Heart right ventricle (tissue), 16 donors: ENCODE measurements around the gene NXPH2. TPM values are rescaled to one million over a fixed set of nuclear protein-coding genes. Genes with fewer than 3 reads are reported as not detected.

Source experiments
- ATAC-seq, 8 donors: fragments of 200-7000 bp; cut with Tn5 transposase; one replicate each; pipeline ENCODE4 v1.9.1; 2020; ENCODE audit warnings: mild to moderate bottlenecking in 8 of 8, moderate library complexity in 8 of 8, moderate number of reproducible peaks in 1 of 8
- DNase-seq, 2 donors: peaks; one replicate each; pipeline ENCODE4 v3.0.0-alpha.2; 2020
- H3K27ac ChIP-seq, 10 donors: fragments of 200-600 bp; sonication (generic) in 2 of 10; one replicate each; pipeline versions ENCODE4 v1.5.0 to v1.8.0; 2020 to 2022; ENCODE audit warnings: mild to moderate bottlenecking in 3 of 10
- H3K27me3 ChIP-seq, 7 donors: fragments of 200-600 bp; one replicate each; pipeline ENCODE4 v1.8.0; 2021 to 2022; ENCODE audit warnings: mild to moderate bottlenecking in 2 of 7
- H3K36me3 ChIP-seq, 9 donors: fragments of 200-600 bp; sonication (generic) in 1 of 9; one replicate each; pipeline versions ENCODE4 v1.5.0 to v1.8.0; 2020 to 2022; ENCODE audit warnings: mild to moderate bottlenecking in 2 of 9
- H3K4me1 ChIP-seq, 9 donors: fragments of 200-600 bp; sonication (generic) in 1 of 9; one replicate each; pipeline versions ENCODE4 v1.5.0 to v1.8.0; 2020 to 2022; ENCODE audit warnings: mild to moderate bottlenecking in 4 of 9
- H3K4me3 ChIP-seq, 10 donors: fragments of 200-600 bp; sonication (generic) in 2 of 10; one replicate each; pipeline versions ENCODE4 v1.5.0 to v1.8.0; 2020 to 2022; ENCODE audit warnings: mild to moderate bottlenecking in 7 of 10, moderate library complexity in 2 of 10
- H3K9me3 ChIP-seq, 11 donors: fragments of 200-600 bp in 10 of 11; sonication (generic) in 2 of 11; one replicate each; pipeline versions ENCODE4 v1.5.0 to v1.8.0; 2013 to 2022; ENCODE audit warnings: mild to moderate bottlenecking in 2 of 11, control low read depth in 1 of 11, moderate library complexity in 1 of 11
- CTCF ChIP-seq, 9 donors: fragments of 200-600 bp; sonication (generic) in 2 of 9; IDR thresholded peaks; one replicate each; pipeline versions ENCODE4 v1.5.0 to v1.8.0; 2021 to 2022; ENCODE audit warnings: antibody characterized with exemption in 9 of 9, mild to moderate bottlenecking in 5 of 9, moderate library complexity in 1 of 9
- WGBS, 2 donors: extraction: QIAGEN DNeasy Blood & Tissue Kit; methylation state at CpG; one replicate each; pipeline ENCODE4 v1.1.7; 2013; ENCODE audit warnings: inconsistent platforms in 1 of 2; 5-methylcytosine and 5-hydroxymethylcytosine counted together
- intact Hi-C, 10 donors: fragments of 100-400 bp; cut with DNase I; formaldehyde crosslinking; loops; one replicate each; pipeline versions ENCODE4 v1.11.1 to v1.14.2; 2022
- long read RNA-seq, 3 donors: library from polyadenylated mRNA; unstranded; transcript quantifications; one replicate each; pipeline ENCODE4 v2.0.0, GENCODE V29; 2020 to 2021
- polyA plus RNA-seq, 2 donors: library from polyadenylated mRNA; stranded (reverse); fragments of 200-250 nt; gene quantifications; one replicate each; pipeline ENCODE4 v1.2.3, GENCODE V29; 2013
- total RNA-seq, 10 donors: library from RNA; stranded (reverse); fragmentation: NEBNext Ultra II Directional in 3 of 10; extraction: Animal tissue kit (Norgen Biotek cat#: 25700) in 3 of 10; gene quantifications; one replicate each; pipeline versions ENCODE4 v1.2.1 to v1.2.4, GENCODE V29; 2021 to 2023
- donor health status: Arrhythmogenic right ventricular cardiomyopathy.
- donor health status: ischemic (EF 13 %, LVEDD 7.1; RV severe dilation, severe dysfunction).
- donor health status: healthy with polysubstance abuse.
- donor health status: DM: no; HTN: yes; CAD: no.
- donor health status: DM: no; HTN: no; CAD: no.
- donor health status: ischemic (EF 25% LVEDD 6.9; RV normal size, moderate dysfunction).
- donor health status: ischemic (EF 25% LVEDD 5.7; RV mildly dilated, moderate dysfunction).
- donor health status: healthy.
- donor health status: DM: yes; HTN: yes; CAD: no.
- donor health status: Ischemic cardiomyopathy.
- donor health status: ischemic (EF 35%, LVEDD 5.7; RV mildly dilated, moderate dysfunction).
- donor health status: nonischemic (EF 11% LVEDD 7.7; RV severe dilation, severe dysfunction).
- donor health status: DM: yes; HTN: yes; CAD: no.
- donor health status: PGD.
- donor health status: ischemic (EF 29% LVEDD 5.4; RV normal size, mild dysfunction).
- donor health status: nonischemic (EF 23%, LVEDD 6.1; RV moderate dilation, normal function).

Gene NXPH2
- total RNA-seq (not detected), polyA plus RNA-seq (not detected)
- long read RNA-seq, donor 1: 0 reads
- long read RNA-seq, donor 2: 0 reads
- long read RNA-seq, donor 3: 0 reads

- Histone ChIP-seq H3K36me3 (no peaks in the 10 kb centered on the region), H3K27me3 (peaks cover 8 to 75% (median 67%) of the 10 kb centered on the region in 7 donors), H3K4me3 (peak within 1 kb of the TSS; percentile 3 to 49 (median 37)), H3K9me3 (no peaks in the 10 kb centered on the region), H3K27ac (no peak within 1 kb of the TSS), H3K4me1 (peaks cover 0 to 18% (median 13%) of the 10 kb centered on the region in 9 donors)
- 0% methylated on average over 58 of the region's 58 CpGs for WGBS, 2 donors
- ATAC-seq (peak in 3 of 8 donors; percentile 13 to 61 (median 25)), DNase-seq (no peak)
- intact Hi-C loops: loop anchor here in 5 of 10 donors (10.0 kb wide), 4 partner anchors 285 to 865 kb away; no protein-coding TSS in a partner anchor
- TF ChIP-seq CTCF (IDR thresholded peaks at IDR 0.05): no peak
These were observed at the start of gene NXPH2 for GRCh38 chr2:138779781-138780445. Gene NXPH2 (minus strand): TSS chr2:138780390. CDS start chr2:138780241, 149 bp downstream.

GRCh38 chr2:138829326-138829919 is 49.2 kb upstream of the NXPH2 start:
- peak in 1 of 2 donors; percentile 28 for DNase-seq
- intact Hi-C loops: loop anchor here in 6 of 10 donors (2.0 to 10.0 kb wide), 4 partner anchors 917 to 925 kb away; no protein-coding TSS in a partner anchor
- Histone ChIP-seq H3K27ac (no peak overlapping the region), H3K27me3 (peaks cover 0 to 5% (median 0%) of the 10 kb centered on the region in 7 donors), H3K36me3 (no peaks in the 10 kb centered on the region), H3K4me3 (no peak overlapping the region), H3K4me1 (no peaks in the 10 kb centered on the region), H3K9me3 (no peaks in the 10 kb centered on the region)
- peak in 6 of 9 donors; percentile 17 to 42 (median 36) for TF ChIP-seq CTCF (IDR thresholded peaks at IDR 0.05)
- 32 to 37% methylated on average over 3 of the region's 3 CpGs for WGBS, 2 donors
- peak in 1 of 8 donors; percentile 58 for ATAC-seq

GRCh38 chr2:138827426-138828054 is 47.4 kb upstream of the NXPH2 start:
- DNase-seq (no peak), ATAC-seq (peak in 6 of 8 donors; percentile 46 to 70 (median 62))
- no peaks in the 10 kb centered on the region for H3K4me1 ChIP-seq
- WGBS, 2 donors: 17 to 23% methylated on average over 3 of the region's 3 CpGs
- H3K36me3 ChIP-seq: no peaks in the 10 kb centered on the region
- TF ChIP-seq CTCF (IDR thresholded peaks at IDR 0.05): peak; percentile 48 to 83 (median 75)
- no peak overlapping the region for H3K27ac ChIP-seq
- H3K9me3 ChIP-seq: no peaks in the 10 kb centered on the region
- intact Hi-C loops: loop anchor here in 9 of 10 donors (2.0 to 10.0 kb wide), 4 partner anchors 915 to 923 kb away; no protein-coding TSS in a partner anchor
- H3K27me3 ChIP-seq: peaks cover 0 to 5% (median 0%) of the 10 kb centered on the region in 7 donors
- H3K4me3 ChIP-seq: no peak overlapping the region

GRCh38 chr2:138823666-138824065 is 43.5 kb upstream of the NXPH2 start:
- DNase-seq (no peak), ATAC-seq (no peak)
- TF ChIP-seq CTCF (IDR thresholded peaks at IDR 0.05): no peak
- no peaks in the 10 kb centered on the region for H3K4me1 ChIP-seq
- H3K9me3 ChIP-seq: no peaks in the 10 kb centered on the region
- 73 to 79% methylated on average over 2 of the region's 2 CpGs for WGBS, 2 donors
- no peak overlapping the region for H3K27ac ChIP-seq
- intact Hi-C loops: loop anchor here in 1 of 10 donors (10.0 kb wide), 1 partner anchor 919 kb away; no protein-coding TSS in a partner anchor
- peaks cover 0 to 5% (median 0%) of the 10 kb centered on the region in 7 donors for H3K27me3 ChIP-seq
- no peaks in the 10 kb centered on the region for H3K36me3 ChIP-seq
- H3K4me3 ChIP-seq: no peak overlapping the region
